GM19240 (cell line): ENCODE measurements around the gene NRXN3.

ENCODE experiments used
- DNase-seq: peaks from one replicate; pipeline ENCODE4 v3.0.0; 2011; ENCODE audit warnings: low spot score; ENCODE audit not compliant: insufficient read length

NRXN3 gene

GRCh38 chr14:79117561-79117960 is 947.4 kb downstream of the NRXN3 start:
- no peak for DNase-seq

GRCh38 chr14:79118291-79118690 is 948.1 kb downstream of the NRXN3 start:
- DNase-seq, result no peak

- no peak for DNase-seq
Measured at GRCh38 chr14:79134361-79134760, 964.2 kb downstream of the NRXN3 start.

GRCh38 chr14:79136071-79137044 is 966.2 kb downstream of the NRXN3 start:
- DNase-seq, result no peak

- no peak for DNase-seq
Measured at GRCh38 chr14:79137045-79137430, 966.9 kb downstream of the NRXN3 start.

- DNase-seq, result no peak
Measured at GRCh38 chr14:79137836-79138235, 967.7 kb downstream of the NRXN3 start.

- DNase-seq, result no peak
Measured at GRCh38 chr14:79144896-79145295, 974.7 kb downstream of the NRXN3 start.

GRCh38 chr14:79150226-79150625 is 980.1 kb downstream of the NRXN3 start:
- no peak for DNase-seq

GRCh38 chr14:79157369-79157768 is 987.2 kb downstream of the NRXN3 start:
- no peak for DNase-seq

GRCh38 chr14:79161571-79161970 is 991.4 kb downstream of the NRXN3 start:
- DNase-seq, result no peak

- no peak for DNase-seq
Measured at GRCh38 chr14:79162833-79163232, 992.7 kb downstream of the NRXN3 start.

GRCh38 chr14:79165471-79166090 is 995.4 kb downstream of the NRXN3 start:
- no peak for DNase-seq

- DNase-seq, result no peak
Measured at GRCh38 chr14:79166171-79166570, 996.0 kb downstream of the NRXN3 start.

- DNase-seq, result no peak
Measured at GRCh38 chr14:79167957-79168356, 997.8 kb downstream of the NRXN3 start.

- DNase-seq, result no peak
Measured at GRCh38 chr14:79175671-79176070, 1005.5 kb downstream of the NRXN3 start.

GRCh38 chr14:79177106-79177505 is 1006.9 kb downstream of the NRXN3 start:
- DNase-seq, result no peak

- no peak for DNase-seq
Measured at GRCh38 chr14:79178719-79179118, 1008.5 kb downstream of the NRXN3 start.

- no peak for DNase-seq
Measured at GRCh38 chr14:79179985-79180384, 1009.8 kb downstream of the NRXN3 start.

- DNase-seq, result no peak
Measured at GRCh38 chr14:79180656-79181055, 1010.5 kb downstream of the NRXN3 start.

GRCh38 chr14:79186523-79186922 is 1016.4 kb downstream of the NRXN3 start:
- no peak for DNase-seq

GRCh38 chr14:79193689-79194477 is 1023.7 kb downstream of the NRXN3 start:
- DNase-seq, result no peak

- no peak for DNase-seq
Measured at GRCh38 chr14:79196216-79196615, 1026.0 kb downstream of the NRXN3 start.
